HG03045 (cell line): ENCODE results near the gene POMP.
"Not testable (repeated sequence)": the region's sequence is repeated elsewhere in the genome, so short reads cannot be mapped to it uniquely, and the experiment has no call there.

Experiments used
- ATAC-seq: cut with Tn5 transposase; IDR thresholded peaks from one replicate; pipeline ENCODE4 v1.9.1; 2021; ENCODE audit warnings: mild to moderate bottlenecking, moderate library complexity; ENCODE audit not compliant: unreplicated experiment

The POMP gene

GRCh38 chr13:28693605-28694491 is 34.9 kb downstream of the POMP start:
- not testable (repeated sequence) for ATAC-seq

DNA sequence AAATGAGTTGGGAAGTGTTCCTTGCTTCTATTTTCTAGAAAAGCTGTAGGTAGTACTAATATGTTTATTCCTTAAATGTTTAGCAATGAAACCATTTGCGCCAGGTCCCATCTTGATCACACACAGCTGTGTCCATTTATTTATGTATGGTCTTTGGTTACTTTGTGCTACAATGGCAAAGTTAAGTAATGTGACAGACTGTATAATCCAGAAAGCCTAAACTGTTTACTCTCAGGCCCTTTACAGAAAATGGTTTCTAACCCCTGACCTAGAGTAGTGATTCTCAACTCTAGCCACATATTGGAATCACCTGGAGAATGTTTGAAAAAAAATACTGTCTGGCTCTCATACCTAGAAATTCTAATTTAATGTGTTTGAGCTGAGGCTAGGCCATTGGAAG is 38.5 kb downstream of the POMP start:
- no peak for ATAC-seq

- no peak for ATAC-seq
Observed at GRCh38 chr13:28699246-28699645, 40.3 kb downstream of the POMP start.

GRCh38 chr13:28704282-28704681 is 45.4 kb downstream of the POMP start:
- ATAC-seq = no peak

GRCh38 chr13:28704919-28705318 is 46.0 kb downstream of the POMP start:
- no peak for ATAC-seq

DNA sequence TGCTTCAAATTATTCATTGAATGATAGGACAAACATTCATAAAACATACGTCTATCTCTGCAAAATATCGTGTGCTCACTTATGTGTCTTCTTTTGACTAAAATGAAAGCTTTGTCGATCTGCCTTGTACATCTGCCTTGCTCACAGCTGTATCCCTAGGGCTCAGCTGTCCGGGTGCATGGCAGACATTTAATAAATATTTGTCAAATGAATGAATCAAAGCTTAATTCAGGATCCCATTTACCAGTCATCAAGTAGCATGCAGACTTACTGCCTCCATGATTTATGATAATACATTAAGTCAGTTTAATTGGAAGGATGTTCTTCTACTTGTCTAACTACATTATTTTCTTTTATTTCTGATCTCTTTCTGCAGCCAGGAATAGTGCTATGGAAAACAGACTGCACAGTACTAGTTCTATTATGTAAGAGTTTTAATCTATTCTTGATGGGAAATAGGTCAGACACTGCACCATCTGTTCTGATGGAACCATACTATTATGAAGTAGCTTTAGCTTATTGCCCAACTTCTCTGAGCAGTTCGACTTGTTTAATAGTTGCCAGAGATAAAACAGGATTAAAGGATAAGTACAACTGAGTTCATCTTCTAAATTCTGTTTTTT is 46.6 kb downstream of the POMP start:
- ATAC-seq = no peak

DNA sequence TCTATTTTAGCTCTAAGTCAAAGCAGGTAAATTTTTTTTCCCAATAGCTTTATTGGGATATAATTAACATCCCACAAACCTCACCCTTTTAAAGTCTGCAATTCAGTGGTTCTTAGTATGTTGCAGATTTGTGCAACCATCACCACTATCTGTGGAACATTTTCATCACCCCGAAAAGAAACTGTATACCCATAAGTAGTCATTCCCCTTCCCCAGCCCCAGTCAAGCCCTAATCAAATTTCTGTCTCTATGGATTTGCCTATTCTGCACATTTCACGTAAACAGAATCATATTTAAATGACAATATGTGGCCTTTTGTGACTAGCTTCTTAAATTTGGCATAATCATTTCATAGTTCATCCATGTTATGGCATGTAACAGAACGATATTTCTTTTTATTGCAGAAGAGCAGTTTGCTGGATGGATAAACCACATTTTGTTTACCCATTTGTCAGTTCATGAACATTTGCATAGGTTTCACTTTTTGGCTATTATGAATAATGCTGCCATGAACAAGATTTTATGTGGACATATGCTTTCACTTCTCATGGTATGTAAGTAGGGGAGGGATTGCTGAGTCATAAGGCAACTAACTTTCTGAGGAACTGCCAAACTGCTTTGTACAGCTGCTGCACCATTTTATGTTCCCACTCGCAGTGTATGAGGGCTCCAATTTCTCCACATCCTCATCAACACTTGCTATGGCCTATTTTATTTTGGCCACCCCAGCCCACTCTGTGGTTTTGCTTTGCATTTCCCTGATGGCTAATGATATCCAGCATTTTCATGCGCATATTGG is 48.9 kb downstream of the POMP start:
- peak; percentile 97 for ATAC-seq

DNA sequence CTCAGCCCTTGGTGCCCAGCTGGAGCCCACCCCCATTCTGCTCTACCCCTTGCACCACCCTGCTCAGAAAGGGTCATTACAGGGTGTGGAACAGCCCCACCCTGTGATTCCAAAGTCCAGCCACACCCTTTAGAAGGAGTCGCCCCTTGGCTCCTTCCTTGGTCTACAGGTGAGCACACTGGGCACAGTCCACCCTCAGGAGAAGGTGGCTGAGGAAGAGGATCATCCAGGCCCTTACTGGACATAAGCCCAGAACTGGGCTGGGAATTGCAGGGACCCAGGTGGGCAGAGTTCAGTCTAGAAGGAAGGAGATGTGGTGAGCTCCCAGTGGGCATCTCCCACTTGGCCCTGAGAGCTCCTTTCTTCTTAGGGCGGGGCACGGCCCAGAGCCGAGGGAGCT is 51.2 kb downstream of the POMP start:
- ATAC-seq = no peak

DNA sequence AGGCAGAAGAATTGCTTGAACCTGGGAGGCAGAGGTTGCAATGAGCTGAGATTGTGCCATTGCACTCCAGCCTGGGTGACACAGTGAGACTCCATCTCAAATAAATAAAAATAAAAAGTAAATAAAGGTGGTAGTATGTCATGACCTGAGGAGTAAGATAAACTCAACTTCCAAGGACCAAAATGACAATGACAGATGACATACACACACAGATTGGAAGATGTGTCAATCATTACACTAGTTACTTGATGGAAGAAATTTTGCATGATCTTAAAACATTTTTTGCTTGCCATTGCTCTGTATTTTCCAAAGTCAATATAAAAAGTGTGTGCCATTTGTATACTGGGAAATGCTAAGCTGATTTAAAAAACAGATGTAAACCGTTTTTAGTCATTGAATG is 55.7 kb downstream of the POMP start:
- no peak for ATAC-seq

- no peak for ATAC-seq
Observed at GRCh38 chr13:28716511-28716910, 57.6 kb downstream of the POMP start.

DNA sequence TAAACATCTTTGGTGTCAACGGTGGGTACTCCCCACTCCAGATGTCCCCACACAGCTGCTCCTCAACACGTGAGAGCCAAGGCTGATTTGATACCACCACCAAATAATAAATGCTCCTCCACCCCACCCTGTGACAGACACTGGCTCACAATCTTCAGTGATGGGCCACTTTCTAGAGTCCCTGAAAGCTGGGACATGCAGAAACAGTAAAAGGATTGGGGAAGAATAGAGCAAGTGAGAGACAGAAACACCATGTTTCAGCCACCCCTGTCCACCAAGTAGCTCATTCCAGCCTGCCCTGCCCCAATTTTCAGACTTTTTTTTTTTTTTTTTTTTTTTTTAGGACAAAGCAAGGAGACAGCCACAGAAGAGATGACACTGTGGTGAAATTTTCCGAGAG is 58.2 kb downstream of the POMP start:
- ATAC-seq = no peak

DNA sequence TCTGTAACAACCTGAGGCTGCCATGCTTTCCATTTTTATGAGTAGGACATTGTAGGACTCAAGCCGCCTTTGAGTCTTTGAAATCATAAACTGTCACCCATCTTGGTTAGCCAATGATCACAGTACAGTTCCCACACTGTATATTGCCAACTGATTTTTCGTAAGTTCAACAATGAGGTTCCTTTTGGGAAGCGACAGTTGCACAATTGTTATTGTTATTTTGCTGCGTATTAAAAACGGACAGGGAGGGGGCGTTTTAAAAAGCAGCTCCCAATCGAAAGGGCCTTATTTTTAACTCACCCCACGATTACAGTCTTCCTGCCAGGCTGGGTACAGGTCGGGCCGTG is 59.2 kb downstream of the POMP start:
- ATAC-seq = no peak

DNA sequence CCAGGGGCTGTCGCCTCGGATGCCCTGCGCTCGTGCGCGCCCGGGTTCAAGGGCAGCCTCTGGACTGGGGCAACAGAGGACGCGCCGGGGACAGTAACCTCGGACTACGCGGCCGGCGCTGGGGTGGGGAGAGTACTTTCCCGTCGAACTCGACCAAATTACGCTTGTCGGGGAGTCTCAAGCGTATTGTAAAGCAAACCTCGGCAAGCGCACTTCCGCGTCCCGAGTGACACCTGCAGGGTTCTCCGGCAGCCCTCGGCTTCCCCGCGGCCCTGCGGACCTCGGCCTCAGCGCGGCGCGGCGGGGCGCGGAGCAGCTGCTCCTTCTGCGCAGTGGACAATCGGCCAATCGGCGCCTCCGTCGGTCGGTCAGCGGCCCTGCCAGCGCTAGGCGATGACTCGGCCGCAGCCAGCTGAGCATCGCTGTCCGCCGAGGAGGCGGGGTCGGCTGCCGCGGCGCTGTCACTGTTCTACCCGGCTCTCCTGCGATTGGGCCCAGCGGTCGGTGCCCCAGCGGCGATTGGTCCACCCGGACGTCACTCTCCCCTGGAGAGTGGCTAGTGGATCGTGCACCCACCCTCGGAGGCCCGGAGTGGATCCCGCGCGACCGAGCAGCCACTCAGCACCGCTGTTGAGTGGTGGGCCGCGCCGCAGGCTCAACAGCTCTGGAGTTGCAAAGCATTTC is 59.8 kb downstream of the POMP start, which contains the start of gene SLC46A3:
SLC46A3 (minus strand) TSS at position 428 of the 684 bp plus-strand sequence. CDS start 972 bp downstream, outside the sequence.
- peak; percentile 99 for ATAC-seq

DNA sequence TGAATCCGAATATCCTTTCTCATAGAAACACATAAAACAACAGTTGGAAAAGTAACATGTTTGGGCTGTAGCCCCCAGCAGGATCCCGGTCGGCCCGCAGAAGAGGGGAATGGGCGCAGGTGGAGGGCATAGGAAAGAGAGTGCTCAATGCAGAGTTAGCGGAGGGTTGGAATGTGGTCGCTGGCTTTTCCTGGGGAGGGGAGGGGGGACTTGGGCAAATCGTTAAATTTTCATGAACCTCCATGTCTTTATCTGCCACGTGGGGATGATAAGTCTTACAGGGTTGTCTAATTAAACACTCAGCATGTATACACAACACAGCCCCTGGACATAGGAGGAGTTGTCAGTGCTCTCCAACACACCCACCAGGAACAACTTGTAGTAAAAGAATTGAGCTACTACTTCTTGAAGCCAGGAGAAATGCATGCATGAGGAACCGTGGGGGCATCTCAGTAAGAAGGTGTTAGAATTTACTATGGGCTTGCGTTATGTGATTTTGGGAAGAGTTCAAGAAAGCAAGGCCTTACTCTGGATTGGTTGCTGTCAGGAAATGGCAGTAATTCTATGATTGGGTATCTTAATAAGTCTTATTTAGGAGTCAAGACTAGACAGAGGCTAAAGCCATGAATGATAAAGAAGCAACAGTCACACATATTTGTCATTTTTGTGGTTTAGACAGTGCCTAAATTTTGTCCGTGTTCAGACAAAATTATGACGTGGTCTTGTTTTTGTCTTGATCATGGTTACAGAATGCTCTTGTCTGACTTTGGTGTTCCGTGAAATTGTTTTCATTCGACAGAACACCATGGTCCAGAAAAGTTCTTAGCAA is 60.5 kb downstream of the POMP start:
- peak; percentile 5 for ATAC-seq

GRCh38 chr13:28723806-28724205 is 64.9 kb downstream of the POMP start:
- ATAC-seq = no peak

GRCh38 chr13:28725046-28725610 is 66.2 kb downstream of the POMP start:
- no peak for ATAC-seq
